ENCODE measurements around the gene NGDN.

The NGDN gene

DNA sequence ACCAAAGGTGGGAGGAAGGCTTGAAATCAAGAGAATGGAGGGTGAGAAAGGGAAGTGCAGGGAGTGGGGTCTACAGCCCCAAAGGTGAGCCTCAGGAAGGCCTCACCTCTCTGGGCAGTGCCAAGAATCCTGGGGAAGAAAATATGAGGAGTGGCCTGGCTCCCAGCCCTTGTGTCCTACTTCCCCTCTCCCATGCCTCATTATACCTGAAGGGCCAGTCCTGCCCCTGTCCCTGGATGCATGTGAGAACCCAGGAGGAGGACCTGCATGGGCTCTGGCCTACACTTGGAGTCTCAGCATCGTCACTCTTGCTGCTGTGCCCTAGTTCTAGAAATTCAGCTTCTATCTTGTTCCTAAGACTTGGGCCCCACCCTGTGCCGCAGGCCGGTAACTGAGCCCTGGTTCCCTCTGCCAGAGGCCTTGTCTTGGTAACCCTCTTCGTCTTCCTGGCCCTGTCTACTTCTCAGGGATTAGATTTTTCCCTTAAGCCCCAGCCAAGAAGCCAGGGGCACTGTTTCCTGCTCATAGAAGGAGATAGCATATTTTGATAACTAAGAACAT, 23.1 kb upstream of the NGDN start:
- Histone ChIP-seq H3K27me3 (ENCODE audit: insufficient read depth, poor library complexity, severe bottlenecking) (no peaks in the 10 kb centered on the region), H3K27ac (replicated peaks) (no peak overlapping the region), H3K4me3 (replicated peaks; ENCODE audit: insufficient read depth, low read length) (no peak overlapping the region)
- no peak for DNase-seq (ENCODE audit: low read depth in 1 of 2, low spot score in 1 of 2)
- TF ChIP-seq GABPA (IDR thresholded peaks at IDR 0.05; ENCODE audit: low read depth) (no peak), SPI1 (IDR thresholded peaks at IDR 0.05; ENCODE audit: borderline replicate concordance, low read depth) (no peak), POLR2AphosphoS5 (IDR thresholded peaks at IDR 0.05; ENCODE audit: low read depth) (no peak)
- TF ChIP-seq, protein P1, sequence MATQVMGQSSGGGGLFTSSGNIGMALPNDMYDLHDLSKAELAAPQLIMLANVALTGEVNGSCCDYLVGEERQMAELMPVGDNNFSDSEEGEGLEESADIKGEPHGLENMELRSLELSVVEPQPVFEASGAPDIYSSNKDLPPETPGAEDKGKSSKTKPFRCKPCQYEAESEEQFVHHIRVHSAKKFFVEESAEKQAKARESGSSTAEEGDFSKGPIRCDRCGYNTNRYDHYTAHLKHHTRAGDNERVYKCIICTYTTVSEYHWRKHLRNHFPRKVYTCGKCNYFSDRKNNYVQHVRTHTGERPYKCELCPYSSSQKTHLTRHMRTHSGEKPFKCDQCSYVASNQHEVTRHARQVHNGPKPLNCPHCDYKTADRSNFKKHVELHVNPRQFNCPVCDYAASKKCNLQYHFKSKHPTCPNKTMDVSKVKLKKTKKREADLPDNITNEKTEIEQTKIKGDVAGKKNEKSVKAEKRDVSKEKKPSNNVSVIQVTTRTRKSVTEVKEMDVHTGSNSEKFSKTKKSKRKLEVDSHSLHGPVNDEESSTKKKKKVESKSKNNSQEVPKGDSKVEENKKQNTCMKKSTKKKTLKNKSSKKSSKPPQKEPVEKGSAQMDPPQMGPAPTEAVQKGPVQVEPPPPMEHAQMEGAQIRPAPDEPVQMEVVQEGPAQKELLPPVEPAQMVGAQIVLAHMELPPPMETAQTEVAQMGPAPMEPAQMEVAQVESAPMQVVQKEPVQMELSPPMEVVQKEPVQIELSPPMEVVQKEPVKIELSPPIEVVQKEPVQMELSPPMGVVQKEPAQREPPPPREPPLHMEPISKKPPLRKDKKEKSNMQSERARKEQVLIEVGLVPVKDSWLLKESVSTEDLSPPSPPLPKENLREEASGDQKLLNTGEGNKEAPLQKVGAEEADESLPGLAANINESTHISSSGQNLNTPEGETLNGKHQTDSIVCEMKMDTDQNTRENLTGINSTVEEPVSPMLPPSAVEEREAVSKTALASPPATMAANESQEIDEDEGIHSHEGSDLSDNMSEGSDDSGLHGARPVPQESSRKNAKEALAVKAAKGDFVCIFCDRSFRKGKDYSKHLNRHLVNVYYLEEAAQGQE (IDR thresholded peaks at IDR 0.05; ENCODE audit: insufficient replicate concordance, low read depth) = no peak
- TF ChIP-seq, protein P2, sequence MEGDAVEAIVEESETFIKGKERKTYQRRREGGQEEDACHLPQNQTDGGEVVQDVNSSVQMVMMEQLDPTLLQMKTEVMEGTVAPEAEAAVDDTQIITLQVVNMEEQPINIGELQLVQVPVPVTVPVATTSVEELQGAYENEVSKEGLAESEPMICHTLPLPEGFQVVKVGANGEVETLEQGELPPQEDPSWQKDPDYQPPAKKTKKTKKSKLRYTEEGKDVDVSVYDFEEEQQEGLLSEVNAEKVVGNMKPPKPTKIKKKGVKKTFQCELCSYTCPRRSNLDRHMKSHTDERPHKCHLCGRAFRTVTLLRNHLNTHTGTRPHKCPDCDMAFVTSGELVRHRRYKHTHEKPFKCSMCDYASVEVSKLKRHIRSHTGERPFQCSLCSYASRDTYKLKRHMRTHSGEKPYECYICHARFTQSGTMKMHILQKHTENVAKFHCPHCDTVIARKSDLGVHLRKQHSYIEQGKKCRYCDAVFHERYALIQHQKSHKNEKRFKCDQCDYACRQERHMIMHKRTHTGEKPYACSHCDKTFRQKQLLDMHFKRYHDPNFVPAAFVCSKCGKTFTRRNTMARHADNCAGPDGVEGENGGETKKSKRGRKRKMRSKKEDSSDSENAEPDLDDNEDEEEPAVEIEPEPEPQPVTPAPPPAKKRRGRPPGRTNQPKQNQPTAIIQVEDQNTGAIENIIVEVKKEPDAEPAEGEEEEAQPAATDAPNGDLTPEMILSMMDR (IDR thresholded peaks at IDR 0.05; ENCODE audit: insufficient read depth, low read length) = no peak

DNA sequence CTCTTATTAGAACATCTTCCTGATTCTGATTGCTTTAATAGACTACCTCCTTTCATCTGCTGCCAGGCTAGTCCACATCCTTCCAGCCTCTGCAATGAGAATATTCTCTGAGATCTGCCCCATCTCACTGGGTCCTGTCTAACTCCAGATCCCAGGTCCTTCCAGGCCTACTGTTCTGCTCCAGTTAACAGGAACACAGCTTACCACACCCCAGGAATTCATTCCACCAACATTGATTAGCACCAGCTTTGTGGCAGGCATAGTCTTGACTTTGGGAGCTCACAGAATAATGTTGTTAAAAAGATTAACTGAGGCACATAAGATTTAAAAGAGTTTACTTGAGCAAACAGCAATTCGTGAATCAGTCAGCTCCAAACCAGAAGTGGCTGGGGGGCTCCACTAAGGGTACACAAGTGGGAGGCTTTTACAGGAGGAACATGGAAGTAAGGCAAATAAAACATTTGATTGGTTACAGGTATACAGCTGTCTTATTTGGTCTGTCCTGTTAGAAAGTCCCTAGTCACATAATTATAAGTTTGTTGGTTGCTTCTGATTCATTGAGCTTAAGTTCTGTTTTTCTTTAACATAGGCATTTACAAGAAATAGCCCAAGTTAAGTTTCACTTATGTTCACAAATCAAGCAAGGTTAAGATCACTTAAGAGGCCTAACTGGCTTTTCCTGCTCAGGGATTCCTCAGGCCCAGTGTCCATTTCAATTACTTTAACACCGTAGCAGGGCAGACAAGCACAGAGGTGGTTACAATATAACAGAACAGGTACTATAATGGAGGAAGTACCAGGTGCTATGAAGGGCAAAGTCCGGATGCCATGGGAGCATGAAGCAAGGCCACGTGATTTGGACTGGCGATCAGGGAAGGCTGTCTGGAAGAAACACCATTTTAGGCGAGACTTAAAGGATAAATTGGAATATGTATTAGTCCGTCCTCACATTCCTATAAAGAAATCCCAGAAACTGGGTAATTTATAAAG, 21.8 kb upstream of the NGDN start:
- DNase-seq (ENCODE audit: low read depth in 1 of 2, low spot score in 1 of 2) = no peak
- no peak overlapping the region for H3K27ac ChIP-seq (replicated peaks)
- TF ChIP-seq POLR2AphosphoS5 (IDR thresholded peaks at IDR 0.05; ENCODE audit: low read depth) = no peak
- TF ChIP-seq, protein P1 (IDR thresholded peaks at IDR 0.05; ENCODE audit: insufficient replicate concordance, low read depth) = no peak
- TF ChIP-seq, protein P2 (IDR thresholded peaks at IDR 0.05; ENCODE audit: insufficient read depth, low read length) = no peak
- no peak for TF ChIP-seq SPI1 (IDR thresholded peaks at IDR 0.05; ENCODE audit: borderline replicate concordance, low read depth)
- no peak for TF ChIP-seq GABPA (IDR thresholded peaks at IDR 0.05; ENCODE audit: low read depth)
- no peak overlapping the region for H3K4me3 ChIP-seq (replicated peaks; ENCODE audit: insufficient read depth, low read length)
- no peaks in the 10 kb centered on the region for H3K27me3 ChIP-seq (ENCODE audit: insufficient read depth, poor library complexity, severe bottlenecking)

DNA sequence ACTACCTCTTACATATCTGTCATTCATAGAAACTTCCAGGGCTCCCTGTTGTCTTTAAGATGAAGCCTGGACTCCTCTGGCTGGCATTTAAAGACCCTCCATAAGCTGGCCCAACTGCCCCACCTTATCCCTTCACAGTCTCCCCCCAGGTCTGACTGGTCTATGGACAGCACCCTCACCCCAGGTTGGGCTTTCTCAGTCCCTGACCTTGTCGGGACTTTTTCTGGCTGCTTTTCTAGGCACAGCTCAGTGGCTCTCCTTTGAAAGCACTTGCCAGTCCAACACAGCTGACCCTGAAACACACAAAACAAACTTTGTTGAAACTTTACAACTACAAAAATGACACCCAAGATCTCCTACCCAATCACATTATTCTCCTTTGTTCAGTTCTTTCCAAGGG, 20.2 kb upstream of the NGDN start:
- Histone ChIP-seq H3K27ac (replicated peaks) (no peak overlapping the region), H3K4me3 (replicated peaks; ENCODE audit: insufficient read depth, low read length) (no peak overlapping the region), H3K27me3 (ENCODE audit: insufficient read depth, poor library complexity, severe bottlenecking) (no peaks in the 10 kb centered on the region)
- TF ChIP-seq POLR2AphosphoS5 (IDR thresholded peaks at IDR 0.05; ENCODE audit: low read depth) (no peak), SPI1 (IDR thresholded peaks at IDR 0.05; ENCODE audit: borderline replicate concordance, low read depth) (no peak), GABPA (IDR thresholded peaks at IDR 0.05; ENCODE audit: low read depth) (no peak)
- TF ChIP-seq, protein P1 (IDR thresholded peaks at IDR 0.05; ENCODE audit: insufficient replicate concordance, low read depth) = no peak
- TF ChIP-seq, protein P2 (IDR thresholded peaks at IDR 0.05; ENCODE audit: insufficient read depth, low read length) = no peak
- DNase-seq (ENCODE audit: low read depth in 1 of 2, low spot score in 1 of 2) = no peak

Data from HL-60 (cell line).